K562 (cell line): ENCODE measurements around the gene NMNAT3. TPM values are rescaled to one million over a fixed set of nuclear protein-coding genes. Genes with fewer than 3 reads are reported as not detected.
A peak's percentile ranks its signal among the peaks of the same experiment; 100 is the strongest.

ENCODE experiments used
- ATAC-seq: fragments of 200-7000 bp; cut with Tn5 transposase; 3 replicates; pipeline ENCODE4 v1.9.1; 2020; ENCODE audit warnings: moderate library complexity
- BruUV-seq: library from RNA; stranded (reverse); fragments of 400-500 nt; replicated peaks from 2 replicates; lab custom pipeline; 2021; lab: Mats Ljungman, UMichigan
- CTCF ChIA-PET: fragments of 300-600 bp; formaldehyde crosslinking; extraction: SDS; loops from one replicate; lab custom pipeline; 2021; ENCODE audit warnings: low intra/inter-chr PET ratio; lab: Yijun Ruan, JAX
- POLR2A ChIA-PET: fragments of 300-600, 350-650 bp; sonication (Branson Sonifier 250); formaldehyde crosslinking; extraction: SDS; loops from one replicate; lab custom pipeline; 2021; ENCODE audit warnings: antibody characterized with exemption, inconsistent platforms; lab: Yijun Ruan, JAX
- DNase-seq, 4 experiments: peaks; one replicate each; pipeline versions ENCODE4 v3.0.0 to v3.0.0-alpha.2; 2011 to 2018; ENCODE audit warnings: low spot score in 3 of 4, mixed read lengths in 3 of 4; ENCODE audit errors: extremely low read depth in 1 of 4
- FAIRE-seq: peaks from 2 replicates; lab custom pipeline; 2011; peaks lifted over from hg19 to GRCh38; lab: Jason Lieb, UNC
- H2AFZ ChIP-seq: 2 replicates; pipeline ENCODE4 v1.6.0; 2011; ENCODE audit warnings: low read depth, low read length, control low read depth, inconsistent platforms
- H3K27ac ChIP-seq: fragments of 200-600 bp; 3 replicates; pipeline ENCODE4 v1.8.0; 2011; ENCODE audit warnings: low read depth, mild to moderate bottlenecking, control low read depth, inconsistent platforms, low read length, moderate library complexity, mixed read lengths; ENCODE audit errors: extremely low read depth
- H3K27me3 ChIP-seq, 2 experiments: fragments of 300-600 bp in 1 of 2; 2 replicates in 1 of 2; 3 replicates in 1 of 2; pipeline versions ENCODE4 v1.6.0 to v1.8.0; 2011; ENCODE audit warnings: inconsistent platforms in 2 of 2, low read length in 2 of 2, mild to moderate bottlenecking in 1 of 2, mixed read lengths in 1 of 2, moderate library complexity in 1 of 2; ENCODE audit not compliant: control insufficient read depth in 2 of 2, insufficient read depth in 2 of 2
- H3K36me3 ChIP-seq: fragments of 300-600 bp; 3 replicates; pipeline ENCODE4 v1.8.0; 2011; ENCODE audit warnings: mild to moderate bottlenecking, low read length, inconsistent platforms; ENCODE audit not compliant: control insufficient read depth, insufficient read depth
- H3K4me1 ChIP-seq, 2 experiments: fragments of 200-600 bp in 1 of 2; replicated peaks in 1 of 2; 2 replicates in 1 of 2; 3 replicates in 1 of 2; pipeline versions ENCODE4 v1.5.1 to v1.8.0; 2011; ENCODE audit warnings: inconsistent platforms in 2 of 2, low read length in 2 of 2, mild to moderate bottlenecking in 1 of 2, mixed read lengths in 1 of 2, moderate library complexity in 1 of 2; ENCODE audit not compliant: control insufficient read depth in 2 of 2, insufficient read depth in 2 of 2
- H3K4me2 ChIP-seq: 2 replicates; pipeline ENCODE4 v1.6.1; 2011; ENCODE audit warnings: low read length, control low read depth, inconsistent platforms, mixed read lengths; ENCODE audit not compliant: insufficient read depth
- H3K4me3 ChIP-seq: fragments of 200-600 bp; sonication (generic), shearing (Covaris generic); 2 replicates; pipeline ENCODE4 v1.5.1; 2016; ENCODE audit warnings: control low read depth, inconsistent platforms
- H3K79me2 ChIP-seq: fragments of 200-600 bp; 3 replicates; pipeline ENCODE4 v1.8.0; 2011; ENCODE audit warnings: low read length, inconsistent platforms; ENCODE audit not compliant: control insufficient read depth, insufficient read depth
- H3K9ac ChIP-seq, 2 experiments: 2 replicates each; pipeline versions ENCODE4 v1.6.0 to v1.6.1; 2011; ENCODE audit warnings: low read depth in 2 of 2, low read length in 2 of 2, control low read depth in 1 of 2, inconsistent platforms in 1 of 2, mild to moderate bottlenecking in 1 of 2, mixed read lengths in 1 of 2; ENCODE audit not compliant: insufficient read depth in 1 of 2
- H3K9me1 ChIP-seq: one replicate; pipeline ENCODE4 v1.6.0; 2011; ENCODE audit warnings: inconsistent platforms, mild to moderate bottlenecking, low read length, moderate library complexity; ENCODE audit not compliant: control insufficient read depth, insufficient read depth
- H3K9me3 ChIP-seq: replicated peaks from 2 replicates; pipeline ENCODE4 v1.5.1; 2011; ENCODE audit warnings: low read depth, low read length, inconsistent platforms; ENCODE audit not compliant: control insufficient read depth, insufficient read depth
- H4K20me1 ChIP-seq: replicated peaks from 2 replicates; pipeline ENCODE4 v1.6.1; 2011; ENCODE audit warnings: low read length, inconsistent platforms, mixed read lengths; ENCODE audit not compliant: control insufficient read depth, insufficient read depth
- ARNT ChIP-seq, 2 experiments: fragments of 450-650 bp; IDR thresholded peaks; 2 replicates each; pipeline ENCODE4 v1.6.1; 2016; ENCODE audit warnings: mild to moderate bottlenecking in 1 of 2
- CREM ChIP-seq: IDR thresholded peaks from 2 replicates; pipeline ENCODE4 v1.6.1; 2014; ENCODE audit warnings: antibody characterized with exemption, low read depth
- CTBP1 ChIP-seq: fragments of 450-650 bp; IDR thresholded peaks from 2 replicates; pipeline ENCODE4 v1.6.1; 2016; ENCODE audit warnings: borderline replicate concordance
- ELF1 ChIP-seq: fragments of 200-800 bp; sonication (Bioruptor generic); IDR thresholded peaks from 2 replicates; pipeline ENCODE4 v1.6.1; 2016; ENCODE audit warnings: missing genetic modification characterization, missing compliant biosample characterization
- ETV6 ChIP-seq, 3 experiments: fragments of 150-350 bp in 1 of 3; sonication (generic) in 1 of 3; formaldehyde crosslinking in 1 of 3; IDR thresholded peaks; 2 replicates each; pipeline versions ENCODE4 v1.6.1 to v1.8.0; 2014 to 2022; ENCODE audit warnings: borderline replicate concordance in 2 of 3, low read depth in 2 of 3, antibody characterized with exemption in 1 of 3, low read length in 1 of 3, mild to moderate bottlenecking in 1 of 3, missing genetic modification reagents in 1 of 3
- HMGN3 ChIP-seq: IDR thresholded peaks from 2 replicates; pipeline ENCODE4 v1.6.1; 2011; ENCODE audit warnings: borderline replicate concordance, low read depth, mild to moderate bottlenecking, mixed read lengths, low read length; ENCODE audit not compliant: insufficient read length; ENCODE audit errors: extremely low read depth
- IFI16 ChIP-seq: fragments of 250-450 bp; sonication (Bioruptor Pico); IDR thresholded peaks from 2 replicates; pipeline ENCODE4 v2.1.2; 2022; ENCODE audit warnings: mild to moderate bottlenecking, inconsistent platforms
- MECOM ChIP-seq: fragments of 250-450 bp; sonication (Bioruptor Pico); IDR thresholded peaks from 2 replicates; pipeline ENCODE4 v1.8.0; 2022; ENCODE audit warnings: inconsistent platforms
- NFXL1 ChIP-seq: fragments of 450-650 bp; formaldehyde crosslinking; IDR thresholded peaks from 2 replicates; pipeline ENCODE4 v1.4.0; 2021; ENCODE audit warnings: mild to moderate bottlenecking
- PCBP1 ChIP-seq: fragments of 200-400 bp; formaldehyde crosslinking; IDR thresholded peaks from 2 replicates; pipeline ENCODE4 v1.6.1; 2018; ENCODE audit warnings: mild to moderate bottlenecking, low read depth, low read length; ENCODE audit not compliant: poor library complexity, severe bottlenecking
- PHB ChIP-seq: fragments of 250-450 bp; sonication (Bioruptor Pico); IDR thresholded peaks from 2 replicates; pipeline ENCODE4 v1.5.0; 2021
- POLR2AphosphoS5 ChIP-seq: IDR thresholded peaks from 2 replicates; pipeline ENCODE4 v1.6.1; 2011; ENCODE audit warnings: mild to moderate bottlenecking, low read depth, low read length, moderate library complexity; ENCODE audit not compliant: control insufficient read depth, insufficient read depth
- RAD21 ChIP-seq, 2 experiments: fragments of 250-450 bp in 1 of 2; fragments of 450-650 bp in 1 of 2; sonication (Bioruptor Pico) in 1 of 2; formaldehyde crosslinking in 1 of 2; IDR thresholded peaks in 1 of 2; conservative IDR thresholded peaks in 1 of 2; 2 replicates each; pipeline versions ENCODE4 v1.4.0 to v1.8.0; 2020 to 2022; ENCODE audit warnings: mild to moderate bottlenecking in 2 of 2, moderate library complexity in 1 of 2
- RBM15 ChIP-seq: fragments of 200-400 bp; formaldehyde crosslinking; IDR thresholded peaks from 2 replicates; pipeline ENCODE4 v1.6.1; 2018; ENCODE audit warnings: mild to moderate bottlenecking, low read length, moderate library complexity; ENCODE audit not compliant: insufficient read depth
- SMAD2 ChIP-seq: fragments of 150-350 bp; IDR thresholded peaks from 2 replicates; pipeline ENCODE4 v1.6.1; 2014; ENCODE audit warnings: low read depth, mild to moderate bottlenecking, low read length
- TBL1XR1 ChIP-seq, 2 experiments: IDR thresholded peaks; 2 replicates each; pipeline ENCODE4 v1.6.1; 2012; ENCODE audit warnings: improper control_type of control experiment in 2 of 2, low read length in 2 of 2, mild to moderate bottlenecking in 1 of 2
- ZFP30 ChIP-seq: fragments of 250-450 bp; sonication (Bioruptor Pico); IDR thresholded peaks from 2 replicates; pipeline ENCODE4 v1.8.0; 2022; ENCODE audit warnings: moderate library complexity, mild to moderate bottlenecking, inconsistent platforms, borderline replicate concordance
- ZNF507 ChIP-seq: conservative IDR thresholded peaks from 2 replicates; pipeline ENCODE4 v1.6.1; 2017; ENCODE audit warnings: missing genetic modification characterization, missing compliant biosample characterization
- ZNF518B ChIP-seq: fragments of 250-450 bp; sonication (Bioruptor Pico); IDR thresholded peaks from 2 replicates; pipeline ENCODE4 v1.5.0; 2021; ENCODE audit warnings: mild to moderate bottlenecking, moderate library complexity
- ZSCAN29 ChIP-seq: fragments of 450-650 bp; IDR thresholded peaks from 2 replicates; pipeline ENCODE4 v1.6.1; 2017
- WGBS: fragments of 100-300 bp; shearing (Covaris generic); methylation state at CpG from one replicate; pipeline ENCODE4 v1.1.6; 2016; ENCODE audit warnings: low coverage, mixed read lengths; ENCODE audit not compliant: insufficient coverage; ENCODE audit errors: missing lambda C conversion rate; 5-methylcytosine and 5-hydroxymethylcytosine counted together
- in situ Hi-C: fragments of 300-500 bp; cut with MboI; formaldehyde crosslinking; loops from 4 replicates; pipeline ENCODE4 v1.15.0; 2018; ENCODE audit warnings: inconsistent platforms, mixed read lengths
- intact Hi-C: fragments of 100-400 bp; cut with micrococcal nuclease; formaldehyde crosslinking; loops from 2 replicates; pipeline ENCODE4 v1.14.2; 2022
- polyA plus RNA-seq, 8 experiments: library from polyadenylated mRNA; depleted of rRNA in 4 of 8; stranded (reverse) in 5 of 8; unstranded in 3 of 8; fragments of >200 nt; fragmentation: Nextera tagmentation in 2 of 8; fragmentation: Illumina TruSeq in 1 of 8; extraction: Ambion mirVana in 2 of 8; extraction: Trizol in 1 of 8; gene quantifications; 2 replicates each; pipeline versions ENCODE4 v1.2.1 to v1.2.3, GENCODE V29; 2011 to 2014; ENCODE audit warnings: inconsistent platforms in 1 of 8, missing spikeins in 1 of 8
- total RNA-seq, 7 experiments: library from RNA; depleted of rRNA in 6 of 7; stranded (reverse); fragments of >200 nt in 6 of 7; fragmentation: Illumina TruSeq in 2 of 7; extraction: Trizol in 2 of 7; gene quantifications; 2 replicates each; pipeline versions ENCODE4 v1.2.1 to v1.2.3, GENCODE V29; 2011 to 2021; ENCODE audit warnings: low replicate concordance in 1 of 7

The NMNAT3 gene
- total and polyA plus RNA-seq, 9 of the 15 experiments (the other 6 are each of a cell fraction or from before 2014, with no cell fraction given): 2.3 to 12.5 (median 6.6) TPM

GRCh38 chr3:139718415-139718814 is 40.6 kb upstream of the NMNAT3 start (continued):
- TF ChIP-seq TBL1XR1 (IDR thresholded peaks at IDR 0.05; ENCODE audit: low read length in 2 of 2): no peak
- TF ChIP-seq MECOM (CRISPR knock-in tag): no peak
- TF ChIP-seq ZNF507 (tag): no peak
- TF ChIP-seq ARNT (IDR thresholded peaks at IDR 0.05): no peak
- no peak for TF ChIP-seq CREM
- TF ChIP-seq ZSCAN29: no peak
- TF ChIP-seq HMGN3: no peak
- no peak for TF ChIP-seq SMAD2
- TF ChIP-seq CTBP1: no peak
- no peak for TF ChIP-seq ZFP30 (CRISPR knock-in tag)
- peak in 1 of 2 experiments; percentile 45; a peak in 2 of 4 replicates for TF ChIP-seq RAD21 (CRISPR knock-in tag; conservative IDR thresholded peaks at IDR 0.05 in 1 of 2, IDR thresholded peaks at IDR 0.05 in 1 of 2)

- Histone ChIP-seq H3K9me1 (no peaks in the 10 kb centered on the region), H4K20me1 (no peaks in the 10 kb centered on the region), H2AFZ (no peak overlapping the region), H3K4me1 (no peaks in the 10 kb centered on the region), H3K9me3 (no peaks in the 10 kb centered on the region), H3K4me2 (no peak overlapping the region), H3K36me3 (no peaks in the 10 kb centered on the region), H3K27ac (no peak overlapping the region), H3K79me2 (no peaks in the 10 kb centered on the region), H3K4me3 (no peak overlapping the region), H3K9ac (no peak overlapping the region), H3K27me3 (peaks cover 0 to 4% of the 10 kb centered on the region in 2 experiments; a peak in 1 of 5 replicates)
- CTCF ChIA-PET: no interaction called here
- no peak for DNase-seq
- in situ Hi-C loops (no loop called here), intact Hi-C loops (no loop called here)
- 0% methylated on average over 3 of the region's 3 CpGs for WGBS
- no peak for FAIRE-seq
- POLR2A ChIA-PET: no interaction called here
- BruUV-seq: no TSS peak
- no peak for ATAC-seq
- no peak for TF ChIP-seq ZNF518B (CRISPR knock-in tag)
- TF ChIP-seq NFXL1: no peak
- no peak for TF ChIP-seq ELF1 (tag)
- no peak for TF ChIP-seq POLR2AphosphoS5
- TF ChIP-seq RBM15: no peak
- no peak for TF ChIP-seq PHB (CRISPR knock-in tag)
- TF ChIP-seq PCBP1: no peak
- TF ChIP-seq IFI16 (CRISPR knock-in tag): no peak
- TF ChIP-seq ETV6 (IDR thresholded peaks at IDR 0.05; ENCODE audit: borderline replicate concordance in 1 of 2, low read depth in 2 of 2, low read length in 1 of 2): no peak
- no peak for TF ChIP-seq ETV6 (CRISPR knock-in tag; IDR thresholded peaks at IDR 0.05; ENCODE audit: borderline replicate concordance)
These were observed 39.2 kb upstream of the NMNAT3 start for GRCh38 chr3:139716908-139717485.
